ENCODE measurements around the gene PEA15. TPM values are rescaled to one million over a fixed set of nuclear protein-coding genes. Genes with fewer than 3 reads are reported as not detected.

The PEA15 gene
- total RNA-seq, 2 experiments from 2014 or later = 29.3 to 32.5 TPM

- H3K36me3 Mint-ChIP-seq (ENCODE audit: low read depth) = peaks cover 19% of the 10 kb centered on the region
- CTCF ChIA-PET = interaction anchor here (0.5 to 1.4 kb wide), 2 partner anchors 92 to 159 kb away, joined by 3 read pairs; no protein-coding TSS in a partner anchor
- H3K4me1 Mint-ChIP-seq = peaks cover 44% of the 10 kb centered on the region
- no peak overlapping the region for H3K4me3 Mint-ChIP-seq
- POLR2A ChIA-PET = no interaction called here
- H3K9me3 Mint-ChIP-seq = no peaks in the 10 kb centered on the region
- H3K27ac Mint-ChIP-seq = no peak overlapping the region
- H3K27me3 Mint-ChIP-seq = no peaks in the 10 kb centered on the region
- no peak for DNase-seq
Measured at GRCh38 chr1:160258177-160258798, 53.1 kb downstream of the PEA15 start.

- CTCF ChIA-PET = interaction anchor here (0.6 to 1.5 kb wide), 6 partner anchors 8 to 445 kb away, joined by 3 to 11 read pairs (median 4); no protein-coding TSS in a partner anchor
- Mint-ChIP-seq H3K9me3 (no peaks in the 10 kb centered on the region), H3K4me3 (peak overlapping the region; percentile 99), H3K36me3 (ENCODE audit: low read depth) (peaks cover 16% of the 10 kb centered on the region), H3K27me3 (no peaks in the 10 kb centered on the region), H3K4me1 (peaks cover 53% of the 10 kb centered on the region), H3K27ac (peak overlapping the region; percentile 98)
- no peak for DNase-seq
- POLR2A ChIA-PET = interaction anchor here (0.6 kb wide), 1 partner anchor 175 kb away, joined by 6 read pairs; no protein-coding TSS in a partner anchor
Measured at GRCh38 chr1:160260406-160261382, 55.5 kb downstream of the PEA15 start.

GRCh38 chr1:160261556-160261892 lies 56.3 kb downstream of the PEA15 start:
- Mint-ChIP-seq H3K4me3 (peak overlapping the region; percentile 99), H3K4me1 (peaks cover 50% of the 10 kb centered on the region), H3K36me3 (ENCODE audit: low read depth) (peaks cover 16% of the 10 kb centered on the region), H3K27ac (peak overlapping the region; percentile 98), H3K27me3 (no peaks in the 10 kb centered on the region), H3K9me3 (no peaks in the 10 kb centered on the region)
- ChIA-PET CTCF (interaction anchor here (0.6 to 1.5 kb wide), 5 partner anchors 9 to 83 kb away, joined by 3 to 11 read pairs (median 4); no protein-coding TSS in a partner anchor), POLR2A (no interaction called here)
- peak; percentile 79 for DNase-seq

GRCh38 chr1:160261893-160262794 lies 57.0 kb downstream of the PEA15 start, which contains the start of gene DCAF8:
TSS of gene DCAF8 (minus strand) at chr1:160262549. CDS start at chr1:160244008, 18,541 bp downstream.
- H3K9me3 Mint-ChIP-seq = no peaks in the 10 kb centered on the region
- H3K4me3 Mint-ChIP-seq = peak within 1 kb of the TSS; percentile 99
- POLR2A ChIA-PET = interaction anchor here (0.6 to 0.7 kb wide), 3 partner anchors 23 to 66 kb away, joined by 3 to 6 read pairs (median 4); partner anchors contain the start of gene PEX19
- peaks cover 47% of the 10 kb centered on the region for H3K4me1 Mint-ChIP-seq
- H3K27me3 Mint-ChIP-seq = no peaks in the 10 kb centered on the region
- H3K36me3 Mint-ChIP-seq (ENCODE audit: low read depth) = peaks cover 16% of the 10 kb centered on the region
- peak within 1 kb of the TSS; percentile 98 for H3K27ac Mint-ChIP-seq
- DNase-seq = peak; percentile 99
- CTCF ChIA-PET = interaction anchor here (0.6 to 3.3 kb wide), 9 partner anchors 10 to 180 kb away, joined by 3 to 16 read pairs (median 4); no protein-coding TSS in a partner anchor

DNA sequence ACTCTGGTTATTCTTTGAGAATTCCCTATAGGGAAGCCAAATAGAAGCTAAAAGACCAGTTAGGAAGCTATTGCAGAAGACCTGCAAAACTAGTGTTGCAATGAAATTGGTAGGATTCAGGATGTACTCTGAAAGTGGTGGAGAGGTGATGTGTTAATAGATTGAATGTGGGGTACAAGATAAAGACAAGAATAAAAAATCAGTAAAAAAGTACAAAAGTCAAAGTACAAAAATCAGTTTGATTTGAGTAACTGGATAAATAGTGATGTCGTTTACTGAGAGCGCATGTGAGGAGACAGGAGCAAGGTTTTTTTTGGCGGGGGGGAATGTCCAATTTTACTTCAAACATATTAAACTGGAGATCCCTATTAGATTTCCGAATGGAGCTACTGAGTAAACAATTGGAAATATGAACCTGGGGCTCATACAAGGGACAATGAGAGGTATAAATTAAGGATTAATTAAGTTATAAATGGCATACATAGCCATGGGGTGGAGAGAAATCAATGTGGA lies 59.7 kb downstream of the PEA15 start:
- Mint-ChIP-seq H3K4me3 (no peak overlapping the region), H3K4me1 (peaks cover 29% of the 10 kb centered on the region), H3K27ac (no peak overlapping the region), H3K36me3 (ENCODE audit: low read depth) (peaks cover 11% of the 10 kb centered on the region), H3K9me3 (no peaks in the 10 kb centered on the region), H3K27me3 (no peaks in the 10 kb centered on the region)
- ChIA-PET CTCF (interaction anchor here (1.0 to 3.3 kb wide), 6 partner anchors 10 to 90 kb away, joined by 3 to 16 read pairs (median 4); no protein-coding TSS in a partner anchor), POLR2A (no interaction called here)
- no peak for DNase-seq

Other genes with a start within 250 kb of the PEA15 start
- 1 to 10 TPM; 5.9 to 6.4 TPM for gene PIGM, start 173.4 kb upstream of the PEA15 start, total RNA-seq
- not detected for gene KCNJ10, start 135.2 kb upstream of the PEA15 start, total RNA-seq
- gene KCNJ9, start 123.8 kb upstream of the PEA15 start, total RNA-seq = not detected
- gene IGSF8, start 106.8 kb upstream of the PEA15 start, total RNA-seq = 10 to 100 TPM; 36.4 to 40.9 TPM
- not detected for gene ATP1A2, start 89.6 kb upstream of the PEA15 start, total RNA-seq
- gene ATP1A4, start 53.8 kb upstream of the PEA15 start, total RNA-seq = not detected
- gene CASQ1, start 14.8 kb upstream of the PEA15 start, total RNA-seq = not detected
- 100 to 1,000 TPM; 112 to 117 TPM for gene DCAF8, start 57.2 kb downstream of the PEA15 start, total RNA-seq
- gene PEX19, start 79.7 kb downstream of the PEA15 start, total RNA-seq = 10 to 100 TPM; 48.8 to 49.8 TPM
- 100 to 1,000 TPM; 122 TPM for gene COPA, start 137.9 kb downstream of the PEA15 start, total RNA-seq
- gene NCSTN, start 138.0 kb downstream of the PEA15 start, total RNA-seq = 10 to 100 TPM; 72.3 to 75.5 TPM
- gene NHLH1, start 161.7 kb downstream of the PEA15 start, total RNA-seq = under 1 TPM; 0.10 to 0.25 TPM
- gene VANGL2, start 195.2 kb downstream of the PEA15 start, total RNA-seq = under 1 TPM in 1 of 2 experiments, not detected in 1; 0.04 TPM

All from activated CD4-positive, alpha-beta T cell treated with anti-CD3 and anti-CD28 coated beads, Interleukin-2, amount 10 ng/mL, durations not matched to agents 7 days and 5 days (primary cell).